ENCODE results near the gene GAREM1.
"Not testable (repeated sequence)": the region's sequence is repeated elsewhere in the genome, so short reads cannot be mapped to it uniquely, and the experiment has no call there.

The GAREM1 gene

GRCh38 chr18:32300914-32301313 lies 169.8 kb downstream of the GAREM1 start:
- DNase-seq (ENCODE audit: low spot score in 2 of 2) (no peak), ATAC-seq (replicated peaks; ENCODE audit: extremely low read depth, poor library complexity, severe bottlenecking) (no peak)
- Mint-ChIP-seq H3K27me3 (peaks cover 25% of the 10 kb centered on the region), H3K27ac (ENCODE audit: low read depth) (no peak overlapping the region), H3K9me3 (no peaks in the 10 kb centered on the region), H3K36me3 (ENCODE audit: insufficient read depth) (no peaks in the 10 kb centered on the region), H3K4me3 (no peak overlapping the region), H3K4me1 (no peaks in the 10 kb centered on the region)

GRCh38 chr18:32299484-32299883 lies 171.2 kb downstream of the GAREM1 start:
- H3K27ac Mint-ChIP-seq (ENCODE audit: low read depth): no peak overlapping the region
- no peak overlapping the region for H3K4me3 Mint-ChIP-seq
- H3K4me1 Mint-ChIP-seq: no peaks in the 10 kb centered on the region
- H3K36me3 Mint-ChIP-seq (ENCODE audit: insufficient read depth): no peaks in the 10 kb centered on the region
- ATAC-seq (replicated peaks; ENCODE audit: extremely low read depth, poor library complexity, severe bottlenecking): no peak
- peaks cover 25% of the 10 kb centered on the region for H3K27me3 Mint-ChIP-seq
- no peak for DNase-seq (ENCODE audit: low spot score in 2 of 2)
- no peaks in the 10 kb centered on the region for H3K9me3 Mint-ChIP-seq

DNA sequence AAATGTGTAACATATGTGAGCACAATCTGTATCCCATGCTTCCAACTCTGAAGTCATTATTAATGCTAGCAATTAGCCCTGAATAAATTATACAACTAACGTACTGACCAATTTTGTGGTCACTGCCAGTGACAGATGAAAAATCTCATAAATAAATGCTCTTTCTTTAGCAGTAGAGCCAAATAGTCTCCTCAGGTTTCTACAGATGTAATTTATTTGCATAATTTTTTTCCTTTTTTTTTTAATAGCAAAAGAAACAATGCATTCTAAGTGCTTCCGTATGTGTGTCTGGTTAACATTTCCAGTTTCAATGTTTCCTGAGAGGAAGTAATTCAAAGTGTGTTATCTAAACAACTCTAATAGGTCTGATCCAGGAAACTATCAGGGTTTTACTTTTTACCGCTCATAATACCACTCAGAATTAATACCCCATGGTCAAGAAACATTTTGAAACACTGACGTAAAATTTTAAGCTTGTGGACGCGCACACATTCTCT lies 172.5 kb downstream of the GAREM1 start:
- no peak overlapping the region for H3K4me3 Mint-ChIP-seq
- ATAC-seq (replicated peaks; ENCODE audit: extremely low read depth, poor library complexity, severe bottlenecking) (no peak), DNase-seq (ENCODE audit: low spot score in 2 of 2) (no peak)
- no peaks in the 10 kb centered on the region for H3K9me3 Mint-ChIP-seq
- no peak overlapping the region for H3K27ac Mint-ChIP-seq (ENCODE audit: low read depth)
- no peaks in the 10 kb centered on the region for H3K4me1 Mint-ChIP-seq
- peaks cover 16% of the 10 kb centered on the region for H3K27me3 Mint-ChIP-seq
- H3K36me3 Mint-ChIP-seq (ENCODE audit: insufficient read depth): no peaks in the 10 kb centered on the region

- DNase-seq (ENCODE audit: low spot score in 2 of 2): no peak
- Mint-ChIP-seq H3K36me3 (ENCODE audit: insufficient read depth) (no peaks in the 10 kb centered on the region), H3K9me3 (no peaks in the 10 kb centered on the region), H3K27me3 (peaks cover 18% of the 10 kb centered on the region), H3K4me3 (no peak overlapping the region), H3K4me1 (no peaks in the 10 kb centered on the region), H3K27ac (ENCODE audit: low read depth) (no peak overlapping the region)
- no peak for ATAC-seq (replicated peaks; ENCODE audit: extremely low read depth, poor library complexity, severe bottlenecking)
Measured at GRCh38 chr18:32297579-32298170, 173.0 kb downstream of the GAREM1 start.

DNA sequence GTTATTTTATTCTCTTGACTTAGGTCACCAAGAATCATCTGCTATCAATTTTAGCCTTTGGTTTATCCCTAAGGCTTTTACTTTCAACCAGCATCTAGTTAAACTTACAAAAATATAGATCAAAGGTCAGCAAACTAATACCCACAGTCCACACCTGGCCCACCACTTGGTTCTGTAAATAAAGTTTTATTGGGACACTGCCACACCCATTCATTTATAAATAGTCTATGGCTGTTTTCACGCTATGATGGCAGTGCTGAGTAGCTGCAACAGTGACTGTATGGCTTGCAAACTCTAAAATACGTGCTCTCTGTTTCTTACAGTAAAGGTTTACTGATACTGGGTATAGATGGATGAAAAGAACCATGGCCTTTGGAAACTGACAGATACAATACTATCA lies 173.8 kb downstream of the GAREM1 start:
- H3K27me3 Mint-ChIP-seq: peaks cover 22% of the 10 kb centered on the region
- no peaks in the 10 kb centered on the region for H3K36me3 Mint-ChIP-seq (ENCODE audit: insufficient read depth)
- H3K4me3 Mint-ChIP-seq: no peak overlapping the region
- no peak for ATAC-seq (replicated peaks; ENCODE audit: extremely low read depth, poor library complexity, severe bottlenecking)
- H3K4me1 Mint-ChIP-seq: no peaks in the 10 kb centered on the region
- no peak for DNase-seq (ENCODE audit: low spot score in 2 of 2)
- no peaks in the 10 kb centered on the region for H3K9me3 Mint-ChIP-seq
- no peak overlapping the region for H3K27ac Mint-ChIP-seq (ENCODE audit: low read depth)

DNA sequence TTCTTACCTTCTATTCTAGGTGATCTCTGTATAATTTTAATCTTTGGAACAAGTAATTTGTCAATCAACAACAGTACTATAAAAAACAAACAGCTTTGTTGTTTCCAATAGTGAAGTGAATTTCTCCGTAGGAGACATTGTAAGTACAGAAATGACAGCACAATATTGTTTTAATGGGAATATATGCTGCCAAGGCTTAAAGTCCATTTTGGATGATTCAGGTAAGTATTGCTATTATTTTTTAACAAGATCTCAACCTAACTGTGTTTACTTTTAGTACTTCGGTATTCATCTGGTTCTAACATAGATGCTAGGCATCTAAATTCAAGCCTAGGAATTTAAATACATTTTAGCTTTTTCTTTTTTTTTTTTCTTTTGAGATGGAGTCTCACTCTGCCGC lies 175.1 kb downstream of the GAREM1 start:
- Mint-ChIP-seq H3K9me3 (no peaks in the 10 kb centered on the region), H3K27ac (ENCODE audit: low read depth) (no peak overlapping the region), H3K4me3 (no peak overlapping the region), H3K27me3 (peaks cover 22% of the 10 kb centered on the region), H3K36me3 (ENCODE audit: insufficient read depth) (no peaks in the 10 kb centered on the region), H3K4me1 (no peaks in the 10 kb centered on the region)
- DNase-seq (ENCODE audit: low spot score in 2 of 2) (no peak), ATAC-seq (replicated peaks; ENCODE audit: extremely low read depth, poor library complexity, severe bottlenecking) (no peak)

DNA sequence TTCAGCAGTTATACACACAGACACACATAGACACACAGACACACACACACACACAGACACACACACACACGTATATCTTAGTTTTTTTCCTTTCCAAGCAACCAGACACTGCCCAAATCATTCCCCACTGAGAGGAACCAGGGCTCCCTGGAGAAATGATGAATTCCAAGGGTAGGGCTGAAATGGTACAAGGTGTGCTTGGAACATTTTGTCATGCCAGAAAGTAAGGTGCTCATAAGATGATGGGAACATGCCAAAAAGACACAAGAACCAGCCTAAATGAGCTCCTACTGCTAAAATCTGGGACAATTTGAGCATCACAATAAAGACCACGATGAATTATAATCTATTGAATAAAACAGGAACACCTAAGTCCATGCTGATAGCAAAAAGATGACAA lies 177.6 kb downstream of the GAREM1 start:
- Mint-ChIP-seq H3K4me1 (no peaks in the 10 kb centered on the region), H3K4me3 (no peak overlapping the region), H3K36me3 (ENCODE audit: insufficient read depth) (no peaks in the 10 kb centered on the region), H3K27me3 (peaks cover 17% of the 10 kb centered on the region), H3K27ac (ENCODE audit: low read depth) (no peak overlapping the region), H3K9me3 (no peaks in the 10 kb centered on the region)
- no peak for ATAC-seq (replicated peaks; ENCODE audit: extremely low read depth, poor library complexity, severe bottlenecking)
- no peak for DNase-seq (ENCODE audit: low spot score in 2 of 2)

GRCh38 chr18:32291623-32292022 lies 179.1 kb downstream of the GAREM1 start:
- peaks cover 23% of the 10 kb centered on the region for H3K27me3 Mint-ChIP-seq
- ATAC-seq (replicated peaks; ENCODE audit: extremely low read depth, poor library complexity, severe bottlenecking); H3K9me3 Mint-ChIP-seq; H3K36me3 Mint-ChIP-seq (ENCODE audit: insufficient read depth); H3K4me1 Mint-ChIP-seq; DNase-seq (ENCODE audit: low spot score in 2 of 2); H3K4me3 Mint-ChIP-seq; H3K27ac Mint-ChIP-seq (ENCODE audit: low read depth): not testable (repeated sequence)

DNA sequence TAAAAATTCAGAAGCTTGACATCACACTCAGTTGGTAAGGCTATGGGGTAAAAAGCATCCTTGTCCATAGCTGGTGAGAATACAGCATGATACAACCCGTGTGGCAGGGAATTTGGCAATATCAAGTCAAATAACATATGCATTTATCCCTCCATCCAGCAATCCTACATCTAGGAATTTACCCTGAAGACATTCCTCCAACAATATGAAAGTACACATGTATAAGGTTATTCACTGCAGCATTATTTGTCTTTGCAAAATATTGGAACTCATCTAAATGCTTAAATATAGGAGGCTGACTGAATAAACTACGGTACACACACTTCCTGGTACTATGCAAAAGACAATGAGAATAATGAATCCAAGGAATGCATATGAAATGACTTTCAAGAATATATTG lies 179.9 kb downstream of the GAREM1 start:
- ATAC-seq (replicated peaks; ENCODE audit: extremely low read depth, poor library complexity, severe bottlenecking) (no peak), DNase-seq (ENCODE audit: low spot score in 2 of 2) (no peak)
- H3K4me1 Mint-ChIP-seq: no peaks in the 10 kb centered on the region
- H3K36me3 Mint-ChIP-seq (ENCODE audit: insufficient read depth): no peaks in the 10 kb centered on the region
- H3K27ac Mint-ChIP-seq (ENCODE audit: low read depth): no peak overlapping the region
- no peak overlapping the region for H3K4me3 Mint-ChIP-seq
- peaks cover 31% of the 10 kb centered on the region for H3K27me3 Mint-ChIP-seq
- H3K9me3 Mint-ChIP-seq: no peaks in the 10 kb centered on the region

- H3K4me1 Mint-ChIP-seq: no peaks in the 10 kb centered on the region
- no peaks in the 10 kb centered on the region for H3K9me3 Mint-ChIP-seq
- H3K36me3 Mint-ChIP-seq (ENCODE audit: insufficient read depth): no peaks in the 10 kb centered on the region
- DNase-seq (ENCODE audit: low spot score in 2 of 2) (no peak), ATAC-seq (replicated peaks; ENCODE audit: extremely low read depth, poor library complexity, severe bottlenecking) (no peak)
- H3K27ac Mint-ChIP-seq (ENCODE audit: low read depth): no peak overlapping the region
- no peak overlapping the region for H3K4me3 Mint-ChIP-seq
- peaks cover 40% of the 10 kb centered on the region for H3K27me3 Mint-ChIP-seq
Measured at GRCh38 chr18:32289483-32290075, 181.1 kb downstream of the GAREM1 start.

DNA sequence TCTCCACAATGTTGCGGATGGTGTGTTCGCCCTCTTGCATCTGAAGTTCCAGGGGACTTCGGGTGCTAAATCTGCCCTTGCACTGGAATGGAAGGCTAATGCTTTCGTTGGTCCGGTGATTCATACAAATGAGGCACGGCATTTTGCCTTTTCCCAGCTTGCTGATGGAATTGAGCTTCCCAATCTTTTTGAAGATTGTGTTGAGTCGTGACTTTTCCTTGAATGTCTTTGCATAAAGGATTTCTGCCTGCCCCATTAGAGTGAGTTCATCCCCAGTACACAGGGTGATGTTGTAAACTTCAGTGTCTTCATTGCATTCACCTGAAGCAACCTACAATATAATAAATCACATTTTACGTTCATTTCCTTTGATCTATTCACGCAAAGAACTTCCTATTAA lies 182.8 kb downstream of the GAREM1 start:
- Mint-ChIP-seq H3K4me3 (no peak overlapping the region), H3K4me1 (no peaks in the 10 kb centered on the region), H3K9me3 (no peaks in the 10 kb centered on the region), H3K27ac (ENCODE audit: low read depth) (no peak overlapping the region), H3K27me3 (peaks cover 37% of the 10 kb centered on the region), H3K36me3 (ENCODE audit: insufficient read depth) (no peaks in the 10 kb centered on the region)
- ATAC-seq (replicated peaks; ENCODE audit: extremely low read depth, poor library complexity, severe bottlenecking) (no peak), DNase-seq (ENCODE audit: low spot score in 2 of 2) (no peak)

DNA sequence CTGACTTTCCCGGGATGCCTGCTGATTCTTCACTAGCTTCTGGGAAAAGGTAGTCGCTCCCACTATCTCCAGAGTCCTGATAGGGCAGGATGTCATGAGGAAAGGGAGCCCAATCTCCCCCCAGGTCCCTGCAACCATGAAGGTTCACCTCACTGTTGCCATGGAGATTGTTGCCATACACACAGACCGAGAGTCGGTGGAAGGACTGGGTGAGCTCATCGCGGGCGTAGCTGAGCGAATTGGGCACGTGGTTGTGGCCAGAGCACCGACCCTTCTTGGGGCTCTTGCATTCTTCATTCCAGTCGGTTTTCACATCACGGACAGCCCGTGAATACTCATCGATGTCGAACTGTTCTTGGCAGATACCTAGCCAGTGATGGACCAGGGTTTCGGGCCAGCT lies 183.4 kb downstream of the GAREM1 start:
- no peak for DNase-seq (ENCODE audit: low spot score in 2 of 2)
- Mint-ChIP-seq H3K4me1 (no peaks in the 10 kb centered on the region), H3K27me3 (peaks cover 31% of the 10 kb centered on the region), H3K27ac (ENCODE audit: low read depth) (no peak overlapping the region), H3K4me3 (no peak overlapping the region), H3K9me3 (no peaks in the 10 kb centered on the region), H3K36me3 (ENCODE audit: insufficient read depth) (no peaks in the 10 kb centered on the region)
- no peak for ATAC-seq (replicated peaks; ENCODE audit: extremely low read depth, poor library complexity, severe bottlenecking)

GRCh38 chr18:32286749-32287148 lies 183.9 kb downstream of the GAREM1 start:
- H3K4me1 Mint-ChIP-seq: no peaks in the 10 kb centered on the region
- peaks cover 31% of the 10 kb centered on the region for H3K27me3 Mint-ChIP-seq
- ATAC-seq (replicated peaks; ENCODE audit: extremely low read depth, poor library complexity, severe bottlenecking) (no peak), DNase-seq (ENCODE audit: low spot score in 2 of 2) (no peak)
- H3K36me3 Mint-ChIP-seq (ENCODE audit: insufficient read depth): no peaks in the 10 kb centered on the region
- no peak overlapping the region for H3K4me3 Mint-ChIP-seq
- no peaks in the 10 kb centered on the region for H3K9me3 Mint-ChIP-seq
- H3K27ac Mint-ChIP-seq (ENCODE audit: low read depth): no peak overlapping the region

Data from central memory CD8-positive, alpha-beta T cell (primary cell).